HG02970 (cell line): ENCODE results near the gene ZNF217.
"Not testable (repeated sequence)": the region's sequence is repeated elsewhere in the genome, so short reads cannot be mapped to it uniquely, and the experiment has no call there.

ENCODE experiments used
- ATAC-seq: cut with Tn5 transposase; IDR thresholded peaks from one replicate; pipeline ENCODE4 v1.9.1; 2021; ENCODE audit warnings: mild to moderate bottlenecking, moderate library complexity, moderate number of reproducible peaks; ENCODE audit not compliant: unreplicated experiment, low FRiP score

The ZNF217 gene

DNA sequence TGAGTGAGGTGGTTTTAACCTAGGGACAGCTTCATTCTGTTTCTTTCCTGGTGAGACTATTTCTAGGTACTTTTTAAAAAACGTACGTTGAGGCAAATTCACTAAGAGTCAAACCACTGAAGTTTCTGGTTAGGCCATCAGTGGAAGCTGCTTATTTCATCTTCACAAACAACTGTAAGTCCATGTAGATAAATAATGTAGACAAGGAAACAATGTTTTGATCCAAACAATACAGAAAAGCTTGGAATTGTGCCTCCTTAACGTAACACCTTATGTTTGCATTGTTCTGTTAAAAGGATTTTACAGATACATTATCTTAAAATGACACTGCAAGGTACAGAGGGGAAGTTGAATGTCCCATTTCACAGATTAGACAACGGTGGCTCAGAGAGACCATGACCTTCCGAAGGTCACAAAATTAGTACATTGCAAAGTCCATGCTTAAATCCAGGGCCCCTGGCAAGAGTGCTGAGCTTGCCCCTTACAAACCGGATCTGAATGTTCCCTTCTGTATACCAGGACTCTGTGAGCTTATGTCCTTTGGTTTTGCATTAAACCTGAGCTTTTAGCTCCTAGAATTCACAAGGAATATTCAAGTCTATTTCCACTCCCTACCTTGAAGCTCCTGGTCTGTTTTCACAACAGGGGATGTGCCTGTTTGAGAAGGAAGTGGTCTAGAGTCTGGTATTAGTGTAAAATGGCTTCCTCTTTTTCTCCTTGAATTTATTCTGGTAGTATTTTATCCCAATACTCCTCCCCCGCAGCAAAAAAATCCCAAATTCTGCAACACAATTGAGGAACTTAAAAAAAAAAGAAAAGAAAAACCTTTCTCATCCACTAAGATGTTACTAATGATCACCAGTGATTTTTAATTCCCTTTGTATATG, 28.9 kb upstream of the ZNF217 start:
- ATAC-seq, result no peak

DNA sequence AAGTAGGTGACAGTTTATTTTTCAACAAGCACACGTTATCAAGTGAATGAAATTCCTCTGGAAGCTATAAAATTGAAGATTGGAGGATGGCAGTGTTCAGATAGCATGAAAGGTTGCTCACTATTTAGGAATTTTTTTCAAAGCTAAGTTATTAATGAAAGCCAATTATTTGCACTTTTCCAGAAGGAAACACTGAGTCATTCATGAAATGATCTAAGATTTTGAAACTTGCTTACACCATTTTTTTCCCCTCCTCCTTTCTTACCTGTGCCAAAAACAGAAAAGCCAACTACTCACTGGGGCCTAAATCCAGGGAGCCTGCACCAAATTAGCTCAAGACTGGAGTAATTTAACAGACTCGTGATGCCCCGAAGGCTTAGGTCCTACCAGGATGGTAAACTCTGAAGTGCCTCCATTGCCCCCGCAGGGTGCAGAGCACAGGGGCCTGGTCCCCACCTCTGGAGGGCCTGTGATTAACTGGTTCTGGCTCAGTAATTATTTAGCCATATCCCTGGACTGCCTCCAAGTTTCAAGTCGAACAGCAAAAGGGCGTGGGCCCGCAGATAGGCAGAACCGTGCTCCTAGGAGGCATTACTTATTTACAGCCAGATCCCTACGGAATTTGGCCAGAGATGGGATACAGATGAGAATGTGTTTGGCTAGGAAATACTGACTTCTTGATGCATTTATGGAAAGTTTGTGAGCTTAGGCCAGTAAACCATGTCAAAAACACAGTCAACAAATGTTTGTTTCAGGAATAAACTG, 28.0 kb upstream of the ZNF217 start:
- no peak for ATAC-seq

DNA sequence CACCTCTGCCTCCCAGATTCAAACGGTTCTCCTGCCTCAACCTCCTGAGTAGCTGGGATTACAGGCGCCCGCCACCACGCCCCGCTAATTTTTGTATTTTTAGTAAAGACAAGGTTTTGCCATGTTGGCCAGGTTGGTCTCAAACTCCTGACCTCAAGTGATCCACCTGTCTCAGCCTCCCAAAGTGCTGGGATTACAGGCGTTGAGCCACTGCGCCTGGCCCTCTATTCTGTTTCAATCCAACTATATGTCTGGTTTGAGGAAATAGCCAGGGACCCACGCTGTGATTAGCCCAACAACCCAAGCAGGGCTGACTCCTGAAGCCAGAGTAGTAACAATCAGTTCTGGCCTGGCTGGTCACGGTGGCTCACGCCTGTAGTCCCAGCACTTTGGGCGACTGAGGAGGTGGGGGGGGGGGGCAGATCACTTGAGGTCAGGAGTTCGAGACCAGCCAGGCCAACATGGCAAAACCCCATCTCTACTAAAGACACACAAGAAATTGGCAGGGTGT, 24.9 kb upstream of the ZNF217 start:
- ATAC-seq, result not testable (repeated sequence)

DNA sequence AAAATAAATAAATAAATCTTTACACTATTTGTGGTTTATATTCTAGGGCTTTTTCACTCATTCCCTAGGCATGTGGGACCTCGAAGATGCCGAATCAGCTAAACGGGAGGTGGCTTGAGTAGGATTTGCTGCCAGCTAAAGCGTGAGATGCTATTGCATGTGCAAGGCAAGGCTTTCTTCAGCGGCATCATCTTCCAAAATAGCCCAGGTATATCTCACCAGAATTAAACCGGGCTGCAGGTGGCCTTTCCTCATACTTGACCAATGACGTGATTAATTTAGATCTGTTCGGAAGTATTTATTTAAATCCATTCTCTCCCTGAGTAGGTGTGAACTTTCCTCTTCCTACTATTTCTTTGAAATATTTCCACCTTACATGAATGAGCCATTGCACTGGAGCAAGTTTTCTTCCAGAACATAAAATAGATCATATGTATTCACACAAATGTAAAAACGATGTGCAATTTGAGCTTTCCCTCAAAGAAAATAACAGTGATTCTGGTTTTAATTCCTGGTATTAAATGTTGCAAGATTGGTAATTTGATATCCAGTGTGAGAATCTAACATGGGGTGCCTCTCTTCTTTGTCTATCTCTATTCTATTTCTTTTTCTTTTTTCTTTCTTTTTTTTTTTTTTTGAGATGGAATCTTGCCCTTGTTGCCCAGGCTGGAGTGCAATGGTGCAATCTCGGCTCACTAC, 24.3 kb upstream of the ZNF217 start:
- no peak for ATAC-seq

DNA sequence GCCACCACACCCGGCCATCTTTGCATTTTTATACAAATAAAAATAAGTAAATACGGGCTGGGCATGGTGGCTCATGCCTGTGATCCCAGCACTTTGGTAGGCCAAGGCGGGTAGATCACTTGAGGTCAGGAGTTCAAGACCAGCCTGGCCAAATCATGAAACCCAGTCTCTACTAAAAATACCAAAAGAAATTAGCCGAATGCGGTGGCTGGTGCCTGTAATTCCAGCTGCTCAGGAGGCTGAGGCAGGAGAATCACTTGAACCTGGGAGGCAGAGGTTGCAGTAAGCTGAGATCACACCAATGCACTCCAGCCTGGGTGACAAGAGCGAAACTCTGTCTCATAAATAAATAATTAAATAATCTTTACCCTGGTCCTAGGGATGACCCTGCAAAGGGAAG, 22.9 kb upstream of the ZNF217 start:
- ATAC-seq, result not testable (repeated sequence)

DNA sequence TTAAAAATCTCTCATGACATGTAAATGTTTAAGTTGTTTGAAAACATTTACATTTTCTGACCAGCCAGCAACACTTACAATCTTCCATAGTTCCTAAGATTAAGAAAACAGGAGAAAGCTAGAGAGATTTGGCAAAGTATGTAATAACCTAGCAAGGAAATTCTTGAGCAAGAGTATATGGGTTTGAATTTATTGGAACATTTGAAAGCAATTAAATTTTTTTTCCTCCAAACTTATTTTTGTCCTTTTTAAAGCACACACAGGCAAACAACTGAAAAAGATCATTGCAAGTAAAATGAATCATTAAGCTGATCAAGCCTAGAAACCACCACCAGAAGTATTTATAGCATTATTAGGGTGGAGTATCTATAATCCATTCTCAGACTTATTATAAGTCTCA, 20.1 kb upstream of the ZNF217 start:
- ATAC-seq, result no peak

DNA sequence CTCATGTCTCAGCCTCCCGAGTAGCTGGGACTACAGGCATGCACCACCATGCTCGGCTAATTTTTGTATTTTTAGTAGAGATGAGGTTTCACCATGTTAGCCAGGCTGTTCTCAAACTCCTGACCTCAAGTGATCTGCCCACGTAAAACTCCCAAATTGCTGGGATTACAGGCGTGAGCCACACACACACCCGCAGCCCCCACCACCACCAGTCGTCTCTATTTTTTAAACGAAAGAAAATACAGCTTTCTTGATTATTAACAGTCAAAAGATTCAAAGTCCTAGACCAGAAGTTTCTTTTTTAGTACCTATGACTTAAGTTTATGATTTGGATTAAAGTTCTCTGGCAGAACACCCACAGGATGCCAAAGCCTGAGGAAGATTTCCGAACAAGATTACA, 18.6 kb upstream of the ZNF217 start:
- ATAC-seq, result not testable (repeated sequence)

DNA sequence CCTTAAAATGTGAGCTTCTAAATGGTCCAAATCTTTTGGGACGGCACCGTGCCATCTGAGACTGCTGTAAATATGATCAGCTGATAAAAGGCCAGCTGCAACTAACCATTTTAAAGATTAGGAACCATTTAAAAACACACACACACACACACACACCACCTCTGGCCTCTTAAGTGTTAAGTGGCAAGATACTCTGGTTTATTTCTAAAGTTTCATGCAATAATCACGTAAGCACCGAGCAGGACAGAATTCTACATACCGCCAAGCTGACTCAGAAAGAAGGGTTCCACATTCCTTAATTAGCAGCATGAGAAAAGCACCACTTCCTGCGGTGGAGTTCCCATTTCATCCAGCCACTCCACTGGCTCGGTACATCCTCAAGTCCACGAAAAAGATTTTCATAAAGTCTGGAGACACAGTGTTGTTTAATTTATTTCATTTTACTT, 17.8 kb upstream of the ZNF217 start:
- no peak for ATAC-seq

DNA sequence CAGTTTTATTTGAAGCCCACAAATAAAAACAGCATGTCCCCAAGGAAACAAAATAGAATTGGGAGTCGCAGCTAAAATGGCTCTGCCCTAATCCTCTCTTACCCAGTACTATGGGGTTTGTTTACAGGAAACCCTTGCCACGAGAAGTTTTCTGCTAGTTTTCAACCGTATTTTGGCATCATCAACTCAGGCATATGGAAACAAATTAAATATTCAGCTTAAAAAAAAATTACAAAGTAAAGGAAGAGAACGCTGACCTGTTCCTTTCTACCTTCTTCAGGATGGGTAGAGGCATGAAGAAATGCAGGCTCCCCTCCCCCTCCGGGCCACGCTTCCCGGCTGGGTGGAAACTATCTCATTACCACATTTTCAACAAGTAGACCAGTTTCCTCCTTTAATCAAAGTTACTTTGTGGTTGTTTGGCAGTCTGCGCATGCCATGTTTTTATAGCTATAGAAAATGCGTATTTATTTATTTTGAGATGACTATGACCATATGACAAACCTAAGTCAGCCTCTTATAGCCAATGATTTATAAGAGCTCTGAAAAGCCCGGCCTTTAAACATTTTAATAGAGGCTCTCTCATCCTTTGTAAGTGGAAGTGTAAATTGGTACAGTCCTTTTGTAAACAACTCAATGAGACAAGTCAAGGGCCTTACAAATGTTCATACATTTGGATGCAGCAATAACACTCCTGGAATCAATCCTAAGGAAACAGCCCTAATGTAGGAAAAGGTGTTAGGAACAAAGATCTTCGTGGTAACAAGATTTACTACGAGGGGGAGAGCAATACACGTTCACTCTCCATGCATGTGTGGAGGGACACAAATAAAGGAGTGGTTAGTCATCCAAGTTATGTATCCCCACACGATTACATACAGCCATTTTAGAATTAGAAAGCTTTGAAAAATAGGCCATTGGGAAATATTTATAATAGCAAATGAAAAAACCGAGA, 16.1 kb upstream of the ZNF217 start:
- ATAC-seq, result no peak

DNA sequence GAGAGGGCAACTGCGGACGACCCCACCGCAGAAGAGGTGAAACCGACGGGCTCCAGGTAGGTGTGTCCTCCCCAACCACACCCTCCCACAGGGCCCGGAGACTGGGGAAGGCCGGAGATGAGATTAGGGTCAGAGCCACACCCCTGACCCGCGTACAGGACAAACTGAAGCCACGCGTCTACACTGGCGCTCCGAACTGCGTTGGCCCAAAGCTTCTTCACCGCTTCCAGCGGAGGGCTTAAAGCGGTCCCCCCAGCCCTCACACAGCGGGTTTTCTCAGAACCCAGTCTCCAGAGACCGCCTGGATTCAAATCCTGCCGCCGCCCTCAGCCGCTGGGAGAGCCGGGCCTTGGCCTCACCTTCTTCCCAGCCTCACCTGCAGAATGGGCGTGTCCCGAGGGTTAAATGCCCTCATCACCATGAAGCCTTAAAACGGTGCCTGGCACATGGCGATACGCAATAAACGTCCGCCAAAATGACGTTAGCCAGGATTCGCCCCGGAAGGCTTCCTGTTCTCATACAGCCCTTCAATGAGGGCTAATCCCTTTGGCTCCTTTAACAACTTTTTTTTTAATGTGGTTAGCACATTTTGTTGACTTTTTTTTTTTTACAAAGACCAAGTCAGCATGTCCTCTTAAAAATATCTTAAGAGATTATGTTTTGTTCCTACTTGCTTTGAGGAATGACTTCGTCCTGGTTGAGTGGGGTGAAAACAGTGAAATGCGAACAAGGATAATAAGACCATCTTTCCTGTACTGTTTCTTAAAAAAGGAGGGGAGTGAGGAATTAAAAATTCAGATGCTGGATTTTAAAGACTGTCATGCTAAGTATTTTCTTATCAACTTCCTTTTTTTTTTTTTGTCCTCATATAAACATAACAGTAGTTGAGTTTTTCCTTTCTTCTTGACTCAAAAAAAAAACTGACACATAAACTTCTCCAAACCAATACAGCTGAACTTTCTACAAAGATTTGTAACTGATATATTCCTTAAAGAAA, 15.1 kb upstream of the ZNF217 start:
- ATAC-seq, result no peak

DNA sequence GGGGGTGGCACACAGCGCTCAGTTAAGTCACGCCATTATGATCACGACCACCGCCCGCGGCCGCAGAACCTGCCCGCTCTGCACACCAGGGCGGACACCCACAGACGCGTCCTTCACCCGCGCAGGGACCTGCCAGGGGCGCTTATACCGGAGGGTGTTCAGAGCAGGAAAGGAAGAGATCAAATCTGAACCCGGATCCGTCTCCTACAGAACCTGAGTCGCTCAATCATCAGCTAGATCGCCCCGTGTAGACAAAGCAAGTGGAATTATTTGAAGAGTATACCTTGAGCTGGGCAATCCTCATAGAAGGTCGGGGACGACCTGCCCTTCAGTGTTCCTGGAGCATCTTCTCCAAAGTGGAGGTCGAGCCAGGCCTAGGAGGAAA, 14.4 kb upstream of the ZNF217 start:
- no peak for ATAC-seq

DNA sequence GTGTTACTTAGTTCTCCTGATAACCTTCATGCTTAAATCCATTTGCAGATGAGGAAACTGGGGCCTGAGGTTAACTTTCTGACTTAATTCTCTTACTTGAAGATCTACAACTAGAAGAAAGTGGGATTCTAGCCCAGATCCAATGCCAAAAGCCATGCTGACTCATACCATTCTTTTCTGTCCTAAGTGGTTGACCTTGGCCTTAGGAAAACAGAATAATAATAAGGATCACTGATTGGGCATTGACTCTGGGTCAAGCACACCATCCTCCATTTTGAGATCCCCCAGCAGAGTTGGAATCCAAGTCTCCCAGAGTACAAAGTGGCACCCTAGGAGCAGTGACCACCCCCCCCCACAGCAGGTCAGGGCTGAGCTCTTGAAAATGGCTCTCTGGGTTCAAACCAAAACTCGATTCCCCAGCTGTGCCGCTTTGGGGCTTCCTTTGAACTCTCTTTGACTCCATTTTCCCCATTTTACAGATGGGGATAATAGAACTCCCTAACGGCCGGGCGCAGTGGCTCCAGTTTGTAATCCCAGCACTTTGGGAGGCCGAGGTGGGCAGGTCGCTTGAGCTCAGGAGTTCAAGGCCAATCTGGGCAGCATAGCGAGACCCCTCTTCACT, 12.8 kb upstream of the ZNF217 start:
- no peak for ATAC-seq

DNA sequence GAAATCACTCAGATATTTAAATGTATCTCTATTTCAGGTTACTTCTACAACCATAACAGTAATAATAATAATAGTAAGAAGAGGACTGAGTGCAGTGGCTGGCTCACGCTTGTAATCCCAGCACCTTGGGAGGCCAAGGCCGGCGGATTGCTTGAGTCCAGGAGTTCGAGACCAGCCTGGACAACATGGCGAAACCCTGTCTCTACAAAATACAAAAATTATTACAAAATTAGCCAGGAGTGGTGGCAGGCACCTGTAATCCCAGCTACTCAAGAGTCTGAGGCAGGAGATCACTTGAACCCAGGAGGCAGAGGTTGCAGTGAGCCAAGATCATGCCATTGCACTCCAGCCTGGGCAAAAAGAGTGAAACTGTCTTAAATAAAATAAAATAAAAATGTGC, 11.8 kb upstream of the ZNF217 start:
- ATAC-seq, result not testable (repeated sequence)

DNA sequence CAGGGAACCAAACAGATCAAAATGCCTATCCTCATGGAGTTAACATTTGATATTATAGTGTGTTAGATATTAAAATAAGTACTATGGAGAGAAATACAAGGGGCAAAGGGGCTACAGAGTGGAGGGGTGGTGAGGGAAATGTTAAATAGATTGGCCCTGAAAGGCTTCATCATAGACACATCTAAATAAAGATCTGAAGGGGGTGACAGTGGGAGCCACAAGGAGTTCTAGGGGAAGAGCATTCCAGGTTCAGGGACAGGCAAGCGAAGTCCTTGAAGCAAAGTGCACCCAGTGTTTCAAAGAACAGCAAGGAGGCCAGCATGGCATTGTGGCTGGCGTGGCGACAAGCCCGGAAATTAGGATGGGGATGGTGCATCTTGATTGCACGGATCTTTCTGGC, 11.2 kb upstream of the ZNF217 start:
- ATAC-seq, result not testable (repeated sequence)

DNA sequence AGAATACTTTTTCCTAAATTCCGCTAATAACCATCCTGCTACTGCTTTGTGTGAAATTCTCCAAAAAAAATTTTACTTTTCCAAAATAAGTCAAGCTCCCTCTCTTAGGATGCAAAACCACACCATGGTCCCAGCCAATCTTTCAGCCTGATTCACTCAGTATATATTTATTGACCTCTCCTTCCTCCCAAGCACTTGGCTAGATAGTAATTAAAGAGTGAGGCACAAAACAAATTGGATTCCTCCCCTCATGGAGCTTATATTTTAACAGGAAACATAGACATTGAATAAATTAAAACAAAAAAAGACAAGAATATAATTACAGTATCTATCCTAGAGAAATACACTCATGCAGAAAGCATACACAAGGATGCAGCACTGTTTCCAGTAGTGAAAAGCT, 9.0 kb upstream of the ZNF217 start:
- ATAC-seq, result no peak

DNA sequence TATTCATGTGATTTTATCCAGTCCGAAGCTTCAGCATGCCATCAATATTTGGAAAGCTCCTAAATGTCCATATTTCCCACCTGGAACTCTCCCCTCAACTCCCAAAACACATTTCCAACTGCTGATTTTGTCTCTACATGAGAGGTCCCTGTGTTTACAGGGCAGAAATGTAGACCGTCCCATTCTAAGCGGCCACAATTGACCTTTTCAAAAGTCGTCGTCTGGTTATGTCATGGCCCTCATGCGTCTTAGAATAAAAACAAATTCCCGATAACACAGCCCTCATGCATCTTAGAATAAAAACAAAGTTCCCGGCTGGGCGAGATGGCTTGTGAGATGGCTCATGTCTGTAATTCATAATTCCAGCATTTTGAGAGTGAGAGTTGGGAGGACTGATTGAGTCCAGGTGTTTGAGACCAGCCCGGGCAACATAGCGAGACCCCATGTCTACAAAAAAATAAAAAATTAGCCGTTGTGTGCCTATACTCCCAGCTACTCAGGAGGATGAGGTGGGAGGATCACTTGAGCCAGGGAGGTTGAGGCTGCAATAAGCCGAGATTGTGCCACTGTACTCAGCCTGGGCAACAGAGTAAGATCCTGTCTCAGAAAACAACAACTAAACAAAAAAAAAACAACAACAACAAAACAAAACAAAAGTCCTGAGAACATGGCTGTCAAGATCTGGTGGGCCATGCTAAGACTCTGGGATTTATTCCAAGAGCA, 6.4 kb upstream of the ZNF217 start:
- no peak for ATAC-seq

DNA sequence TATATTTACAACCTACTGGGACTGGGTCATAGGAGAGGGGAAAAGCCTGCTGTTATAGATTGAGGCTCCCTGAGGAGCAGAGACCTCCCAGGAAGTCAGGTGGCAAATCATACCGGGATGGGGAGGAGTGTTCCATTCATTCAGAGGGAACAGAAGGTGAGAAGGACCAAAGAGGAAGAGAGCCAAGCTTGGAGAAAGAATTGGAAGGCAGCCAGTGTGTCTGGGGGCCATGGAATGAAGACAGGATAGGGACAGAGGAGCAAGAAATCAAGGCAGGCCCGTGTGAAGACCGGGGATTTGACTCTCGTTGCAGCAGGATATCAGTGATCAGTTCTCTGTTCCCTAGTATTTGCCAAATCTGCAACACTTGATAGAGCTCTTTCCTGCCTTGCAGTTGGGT, 5.7 kb upstream of the ZNF217 start:
- ATAC-seq, result no peak

DNA sequence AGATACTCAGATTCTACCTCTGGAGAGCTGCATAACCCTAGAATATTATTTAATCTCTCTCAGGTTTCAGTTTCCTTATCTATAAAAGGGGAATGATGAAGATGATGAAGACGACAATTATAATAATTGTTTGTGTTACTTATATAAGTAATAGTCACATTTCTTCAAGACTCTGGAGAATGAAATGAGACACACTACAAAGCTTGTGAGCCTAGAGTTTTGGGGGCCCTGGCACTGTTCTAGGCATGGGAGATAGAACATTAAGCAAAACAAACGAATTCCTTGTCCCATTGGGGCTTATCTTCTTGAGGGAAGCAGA, 5.4 kb upstream of the ZNF217 start:
- ATAC-seq, result no peak
